ENCODE measurements around the gene KCNH2. TPM values are rescaled to one million over a fixed set of nuclear protein-coding genes. Genes with fewer than 3 reads are reported as not detected.

KCNH2 gene
- total RNA-seq, 1 donor from 2014 or later: 1.9 TPM

DNA sequence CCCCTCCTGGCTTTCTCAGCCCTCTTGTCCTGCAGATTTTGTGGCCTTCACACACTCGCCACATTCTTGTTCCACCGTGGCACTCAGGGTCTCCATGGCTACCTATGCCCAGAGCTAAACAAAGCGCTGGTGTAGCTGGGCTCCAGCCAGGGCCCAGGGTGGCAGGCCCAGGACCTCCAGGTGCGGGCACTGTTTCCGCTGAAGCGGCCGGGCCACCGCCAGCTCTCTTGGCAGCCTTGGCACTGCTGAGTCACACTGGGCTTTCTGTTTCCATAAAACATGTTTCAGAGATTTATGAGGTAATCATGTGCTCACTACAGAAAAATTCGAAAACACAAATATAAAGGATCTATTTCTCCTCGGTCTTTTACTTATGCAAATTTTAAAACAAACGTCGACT lies 74.5 kb downstream of the KCNH2 start:
- TF ChIP-seq, protein P1, sequence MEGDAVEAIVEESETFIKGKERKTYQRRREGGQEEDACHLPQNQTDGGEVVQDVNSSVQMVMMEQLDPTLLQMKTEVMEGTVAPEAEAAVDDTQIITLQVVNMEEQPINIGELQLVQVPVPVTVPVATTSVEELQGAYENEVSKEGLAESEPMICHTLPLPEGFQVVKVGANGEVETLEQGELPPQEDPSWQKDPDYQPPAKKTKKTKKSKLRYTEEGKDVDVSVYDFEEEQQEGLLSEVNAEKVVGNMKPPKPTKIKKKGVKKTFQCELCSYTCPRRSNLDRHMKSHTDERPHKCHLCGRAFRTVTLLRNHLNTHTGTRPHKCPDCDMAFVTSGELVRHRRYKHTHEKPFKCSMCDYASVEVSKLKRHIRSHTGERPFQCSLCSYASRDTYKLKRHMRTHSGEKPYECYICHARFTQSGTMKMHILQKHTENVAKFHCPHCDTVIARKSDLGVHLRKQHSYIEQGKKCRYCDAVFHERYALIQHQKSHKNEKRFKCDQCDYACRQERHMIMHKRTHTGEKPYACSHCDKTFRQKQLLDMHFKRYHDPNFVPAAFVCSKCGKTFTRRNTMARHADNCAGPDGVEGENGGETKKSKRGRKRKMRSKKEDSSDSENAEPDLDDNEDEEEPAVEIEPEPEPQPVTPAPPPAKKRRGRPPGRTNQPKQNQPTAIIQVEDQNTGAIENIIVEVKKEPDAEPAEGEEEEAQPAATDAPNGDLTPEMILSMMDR (conservative IDR thresholded peaks at IDR 0.05; ENCODE audit: low read depth, low read length): no peak
- H3K4me3 ChIP-seq (ENCODE audit: low read depth, low read length): no peak overlapping the region
- DNase-seq (ENCODE audit: low read depth): peak; percentile 20

DNA sequence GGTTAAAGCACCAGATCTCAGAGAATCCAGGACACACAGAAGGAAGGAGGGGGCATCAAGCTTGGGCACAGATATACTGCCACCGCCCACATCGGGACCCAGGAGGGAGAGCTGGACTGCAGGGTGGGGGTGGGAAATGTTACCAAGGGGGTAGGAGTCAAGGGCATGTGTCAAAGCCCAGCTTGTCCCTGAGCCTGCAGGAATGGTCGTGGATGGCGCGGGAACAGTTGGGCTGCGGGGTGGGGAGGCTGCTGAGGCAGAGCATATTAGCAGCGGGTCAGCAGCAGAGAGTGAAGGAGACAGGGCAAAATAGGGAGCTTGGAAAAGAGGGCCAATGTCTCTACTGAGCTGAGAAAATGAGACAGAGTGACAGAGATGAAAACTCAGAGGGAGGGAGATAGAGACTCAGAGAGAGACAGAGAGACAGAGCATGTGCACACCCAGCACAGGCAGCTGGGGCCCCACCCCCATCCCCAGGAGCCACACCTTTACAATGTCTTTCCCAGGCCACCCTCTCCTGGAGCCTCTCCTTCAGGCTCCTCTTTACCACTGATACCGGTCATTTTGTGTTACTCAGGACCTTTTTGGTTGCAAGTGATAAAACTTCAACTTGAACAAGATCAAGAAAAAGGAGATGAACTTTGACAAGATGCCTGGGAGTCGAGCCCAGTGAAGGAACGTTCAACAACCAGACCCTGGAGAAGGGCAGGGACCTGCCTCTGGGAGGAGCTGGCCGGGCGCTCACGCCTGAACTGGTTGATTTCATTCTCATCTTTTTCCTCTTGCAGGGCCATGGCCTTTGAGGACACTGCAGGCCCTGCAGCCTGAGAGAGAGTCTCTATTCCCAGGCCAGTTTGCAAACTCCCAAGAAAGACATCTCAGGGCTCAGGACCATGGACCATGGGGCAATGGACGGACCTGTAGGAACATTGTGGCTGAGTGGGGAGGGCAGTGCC lies 75.8 kb downstream of the KCNH2 start:
- no peak for DNase-seq (ENCODE audit: low read depth)
- TF ChIP-seq, protein P1 (conservative IDR thresholded peaks at IDR 0.05; ENCODE audit: low read depth, low read length): no peak
- H3K4me3 ChIP-seq (ENCODE audit: low read depth, low read length): no peak overlapping the region

DNA sequence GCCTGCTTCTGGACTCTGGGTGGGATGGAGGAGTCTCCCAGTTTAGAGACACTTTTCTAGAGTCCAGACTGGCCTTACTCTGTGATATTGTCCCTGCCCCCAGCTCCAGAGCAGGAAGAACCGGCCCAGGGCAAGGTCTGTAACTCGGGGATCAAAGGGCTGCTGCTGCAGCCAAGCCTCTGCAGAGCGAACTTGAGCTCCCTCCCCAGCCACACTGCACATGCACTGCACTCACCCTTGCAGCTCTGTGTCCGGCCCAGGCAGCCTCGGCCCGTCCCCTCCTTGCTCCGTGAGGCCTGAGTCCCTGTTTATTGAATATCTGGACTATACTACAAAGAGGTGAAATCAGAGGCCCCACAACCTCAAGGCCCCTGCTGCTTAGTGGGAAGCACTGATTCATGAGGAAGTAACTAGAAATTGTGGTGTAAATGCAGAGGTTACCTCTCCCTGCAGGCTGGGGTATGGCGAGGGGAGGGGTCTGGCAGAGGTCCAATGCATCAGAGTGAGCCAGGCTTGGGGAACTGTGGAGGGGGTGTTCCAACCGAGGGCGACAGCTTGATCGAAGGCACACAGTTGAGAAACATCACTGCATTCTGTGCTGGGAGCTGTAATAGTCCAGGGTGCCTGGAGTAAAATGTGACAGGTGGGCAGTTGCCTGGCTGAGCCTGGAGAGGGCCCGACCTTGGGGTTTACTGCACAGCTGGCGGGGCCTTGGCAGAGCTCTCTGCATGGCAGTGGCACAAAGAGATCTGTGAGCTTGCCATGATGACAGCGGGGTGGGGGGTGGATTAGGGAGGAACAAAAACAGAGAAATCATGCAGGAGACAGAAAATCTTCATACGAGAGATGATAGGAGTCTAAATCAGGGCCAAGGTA lies 76.7 kb downstream of the KCNH2 start:
- TF ChIP-seq, protein P1 (conservative IDR thresholded peaks at IDR 0.05; ENCODE audit: low read depth, low read length): no peak
- no peak for DNase-seq (ENCODE audit: low read depth)
- H3K4me3 ChIP-seq (ENCODE audit: low read depth, low read length): no peak overlapping the region

DNA sequence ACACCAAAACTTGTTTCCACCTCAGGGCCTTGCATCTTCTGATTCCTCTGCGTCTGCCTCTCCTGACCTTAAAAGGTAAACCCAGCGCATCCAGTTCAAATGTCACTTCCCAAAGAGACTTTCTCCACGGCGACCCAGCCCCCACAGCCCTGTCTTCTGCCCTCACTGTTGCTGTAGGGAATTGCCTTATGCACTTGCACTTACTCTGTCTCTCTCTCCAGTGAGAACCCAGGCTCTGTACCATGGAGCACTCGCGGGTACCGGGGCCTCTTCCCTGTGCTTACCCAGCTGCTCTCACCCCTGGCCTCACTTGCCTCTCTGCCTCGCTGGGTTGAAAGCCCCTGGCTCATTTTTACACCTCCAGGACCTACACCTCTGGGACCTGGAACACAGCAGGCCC lies 77.4 kb downstream of the KCNH2 start:
- no peak overlapping the region for H3K4me3 ChIP-seq (ENCODE audit: low read depth, low read length)
- TF ChIP-seq, protein P1 (conservative IDR thresholded peaks at IDR 0.05; ENCODE audit: low read depth, low read length): no peak
- no peak for DNase-seq (ENCODE audit: low read depth)

DNA sequence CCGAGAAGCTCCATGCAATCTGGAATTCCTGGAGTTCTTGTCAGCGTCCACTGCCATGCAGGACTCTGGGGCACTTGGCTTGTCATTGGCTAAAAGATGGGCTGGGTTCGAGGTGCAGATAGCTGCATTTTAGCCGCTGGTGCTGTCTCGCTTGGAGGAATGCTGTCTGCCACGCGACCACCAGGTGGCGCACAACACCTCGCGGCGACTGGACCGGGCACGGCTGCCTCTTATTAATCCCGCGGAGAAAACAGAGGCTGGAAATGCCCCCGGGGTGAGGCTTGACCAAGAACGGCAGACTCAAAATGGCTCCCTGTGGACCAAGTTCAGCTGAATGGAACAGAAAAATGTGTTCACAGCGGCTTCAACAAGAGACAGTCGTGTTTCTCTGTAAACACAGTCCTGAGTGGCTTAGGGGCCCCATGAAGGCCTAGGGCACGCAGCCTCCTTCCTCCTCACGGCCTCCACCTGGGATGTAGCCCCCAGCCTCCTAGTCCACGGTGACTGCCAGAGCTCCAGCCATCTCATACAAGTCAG lies 79.6 kb downstream of the KCNH2 start:
- peak overlapping the region; percentile 30 for H3K4me3 ChIP-seq (ENCODE audit: low read depth, low read length)
- TF ChIP-seq, protein P1 (conservative IDR thresholded peaks at IDR 0.05; ENCODE audit: low read depth, low read length): peak; percentile 93
- DNase-seq (ENCODE audit: low read depth): no peak

DNA sequence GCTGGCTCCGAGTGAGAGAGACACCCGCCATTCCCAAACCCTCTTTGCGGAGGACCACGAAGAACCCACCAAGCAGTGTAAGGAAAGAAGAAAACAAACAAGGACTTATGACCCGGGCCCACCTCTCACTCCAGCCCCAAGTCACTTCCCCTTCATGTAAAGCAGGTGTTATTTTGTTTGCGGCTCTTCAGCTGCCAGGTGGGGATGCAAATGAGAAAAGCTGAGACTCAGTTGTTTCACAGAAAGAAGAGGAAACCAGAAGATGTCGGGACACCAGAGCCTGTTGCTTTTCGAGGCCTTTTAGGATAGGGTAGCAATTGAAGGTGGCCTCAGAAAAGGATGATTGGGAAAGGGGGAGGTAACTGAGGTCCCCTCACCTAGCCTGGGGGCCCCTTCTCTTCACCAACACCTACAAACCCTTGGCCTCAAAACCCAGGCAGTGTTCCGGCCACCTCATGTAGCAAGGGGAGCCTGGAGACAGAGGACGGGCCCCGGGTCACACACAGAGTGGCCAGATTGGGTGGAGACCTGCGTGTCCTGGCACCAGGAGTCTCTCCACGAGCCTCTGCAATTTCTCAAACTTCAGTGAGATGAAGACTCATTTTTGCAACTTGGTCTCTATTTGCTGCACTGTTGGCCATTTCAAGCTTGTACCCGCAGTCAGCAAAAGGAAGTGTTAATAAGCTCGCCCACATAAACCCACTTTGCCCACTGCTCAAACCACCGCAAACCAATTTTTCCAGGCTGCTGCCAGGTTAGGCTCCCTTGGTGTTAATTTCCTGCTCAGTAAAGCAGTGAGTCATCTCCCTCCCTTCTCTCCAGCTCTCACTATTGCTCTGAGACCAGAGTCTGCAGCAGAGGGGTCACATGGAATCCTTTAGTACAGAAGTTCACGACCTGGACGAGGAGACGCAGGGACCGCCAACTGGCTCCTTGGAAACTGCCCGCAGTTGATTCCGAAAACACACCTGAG lies 80.3 kb downstream of the KCNH2 start:
- TF ChIP-seq, protein P1 (conservative IDR thresholded peaks at IDR 0.05; ENCODE audit: low read depth, low read length): no peak
- peak; percentile 66 for DNase-seq (ENCODE audit: low read depth)
- H3K4me3 ChIP-seq (ENCODE audit: low read depth, low read length): peak overlapping the region; percentile 30
